Neural progenitor cell (in vitro differentiated cells): ENCODE data around the gene RAI1.

Source experiments
- CTCF ChIP-seq: fragments of 200-600 bp; sonication (generic); IDR thresholded peaks from 2 replicates; pipeline ENCODE4 v1.5.1; 2017; ENCODE audit warnings: antibody characterized with exemption, mild to moderate bottlenecking
- EZH2phosphoT487 ChIP-seq: fragments of 200-600 bp; sonication (generic); IDR thresholded peaks from 2 replicates; pipeline ENCODE4 v1.6.1; 2017; ENCODE audit warnings: antibody characterized with exemption

GRCh38 chr17:17766744-17767120, 85.5 kb downstream of the RAI1 start:
- TF ChIP-seq CTCF, result no peak
- TF ChIP-seq EZH2phosphoT487, result no peak
